Activated CD8-positive, alpha-beta memory T cell treated with anti-CD3 and anti-CD28 coated beads, Interleukin-2, amount 10 ng/mL, durations not matched to agents 7 days and 5 days (primary cell): ENCODE results near the gene ASTN2. TPM values are rescaled to one million over a fixed set of nuclear protein-coding genes. Genes with fewer than 3 reads are reported as not detected.

Experiments used
- ATAC-seq: fragments of 150-1000 bp; cut with Tn5 transposase; one replicate; pipeline ENCODE4 v1.10.0; 2021; ENCODE audit warnings: moderate library complexity
- CTCF ChIA-PET: fragments of 350-600 bp; sonication (Branson Sonifier 250); formaldehyde crosslinking; loops from one replicate; lab custom pipeline; 2021; ENCODE audit warnings: antibody characterized with exemption; lab: Charles Lee
- DNase-seq: peaks from one replicate; pipeline ENCODE4 v3.0.0-alpha.2; 2020
- H3K27ac Mint-ChIP-seq: one replicate; pipeline ENCODE4 v1.8.0; 2021; ENCODE audit warnings: mild to moderate bottlenecking, mixed read lengths
- H3K27me3 Mint-ChIP-seq: one replicate; pipeline ENCODE4 v1.8.0; 2021; ENCODE audit warnings: mixed read lengths
- H3K36me3 Mint-ChIP-seq: one replicate; pipeline ENCODE4 v1.8.0; 2021; ENCODE audit warnings: mild to moderate bottlenecking, mixed read lengths
- H3K4me1 Mint-ChIP-seq: one replicate; pipeline ENCODE4 v1.8.0; 2021; ENCODE audit warnings: mixed read lengths
- H3K4me3 Mint-ChIP-seq: one replicate; pipeline ENCODE4 v1.8.0; 2021; ENCODE audit warnings: mild to moderate bottlenecking, moderate library complexity, mixed read lengths
- H3K9me3 Mint-ChIP-seq: one replicate; pipeline ENCODE4 v1.8.0; 2022; ENCODE audit warnings: low read depth, mixed read lengths
- total RNA-seq, 2 experiments: library from RNA; stranded (reverse); gene quantifications; one replicate each; pipeline ENCODE4 v1.2.3, GENCODE V29; 2021

ASTN2 gene
- total RNA-seq, 2 experiments from 2014 or later = 4.0 to 5.4 TPM

- Mint-ChIP-seq H3K4me1 (no peaks in the 10 kb centered on the region), H3K36me3 (no peaks in the 10 kb centered on the region), H3K27me3 (no peaks in the 10 kb centered on the region), H3K9me3 (no peaks in the 10 kb centered on the region), H3K27ac (no peak overlapping the region), H3K4me3 (no peak overlapping the region)
- CTCF ChIA-PET = no interaction called here
- ATAC-seq (no peak), DNase-seq (no peak)
Measured at GRCh38 chr9:116809656-116810055, 605.2 kb downstream of the ASTN2 start.

GRCh38 chr9:116806075-116806474 is 608.8 kb downstream of the ASTN2 start:
- Mint-ChIP-seq H3K9me3 (no peaks in the 10 kb centered on the region), H3K27ac (no peak overlapping the region), H3K4me1 (no peaks in the 10 kb centered on the region), H3K27me3 (no peaks in the 10 kb centered on the region), H3K36me3 (no peaks in the 10 kb centered on the region), H3K4me3 (no peak overlapping the region)
- CTCF ChIA-PET = no interaction called here
- ATAC-seq (no peak), DNase-seq (no peak)

- CTCF ChIA-PET = no interaction called here
- no peak for DNase-seq
Measured at GRCh38 chr9:116800885-116801284, 614.0 kb downstream of the ASTN2 start.

GRCh38 chr9:116800074-116800473 is 614.8 kb downstream of the ASTN2 start:
- H3K4me1 Mint-ChIP-seq = no peaks in the 10 kb centered on the region
- no peaks in the 10 kb centered on the region for H3K36me3 Mint-ChIP-seq
- H3K27me3 Mint-ChIP-seq = no peaks in the 10 kb centered on the region
- DNase-seq (no peak), ATAC-seq (no peak)
- H3K4me3 Mint-ChIP-seq = no peak overlapping the region
- H3K9me3 Mint-ChIP-seq = no peaks in the 10 kb centered on the region
- CTCF ChIA-PET = no interaction called here
- H3K27ac Mint-ChIP-seq = no peak overlapping the region

More at GRCh38 chr9:116800885-116801284, 614.0 kb downstream of the ASTN2 start:
- no peak overlapping the region for H3K27ac Mint-ChIP-seq
- ATAC-seq = no peak
- H3K4me3 Mint-ChIP-seq = no peak overlapping the region
- H3K27me3 Mint-ChIP-seq = no peaks in the 10 kb centered on the region
- no peaks in the 10 kb centered on the region for H3K36me3 Mint-ChIP-seq
- H3K9me3 Mint-ChIP-seq = no peaks in the 10 kb centered on the region
- H3K4me1 Mint-ChIP-seq = no peaks in the 10 kb centered on the region

GRCh38 chr9:116798521-116798920 is 616.3 kb downstream of the ASTN2 start:
- no peak for ATAC-seq
- Mint-ChIP-seq H3K4me3 (no peak overlapping the region), H3K27me3 (no peaks in the 10 kb centered on the region), H3K9me3 (no peaks in the 10 kb centered on the region), H3K27ac (no peak overlapping the region), H3K4me1 (no peaks in the 10 kb centered on the region), H3K36me3 (no peaks in the 10 kb centered on the region)
- no peak for DNase-seq
- CTCF ChIA-PET = no interaction called here

- CTCF ChIA-PET = no interaction called here
- no peaks in the 10 kb centered on the region for H3K9me3 Mint-ChIP-seq
- no peaks in the 10 kb centered on the region for H3K27me3 Mint-ChIP-seq
- H3K27ac Mint-ChIP-seq = no peak overlapping the region
- no peak overlapping the region for H3K4me3 Mint-ChIP-seq
- H3K36me3 Mint-ChIP-seq = no peaks in the 10 kb centered on the region
- no peaks in the 10 kb centered on the region for H3K4me1 Mint-ChIP-seq
- no peak for DNase-seq
- no peak for ATAC-seq
Measured at GRCh38 chr9:116797276-116797675, 617.6 kb downstream of the ASTN2 start.

GRCh38 chr9:116796669-116797068 is 618.2 kb downstream of the ASTN2 start:
- Mint-ChIP-seq H3K9me3 (no peaks in the 10 kb centered on the region), H3K4me3 (no peak overlapping the region), H3K27ac (no peak overlapping the region), H3K27me3 (no peaks in the 10 kb centered on the region), H3K36me3 (no peaks in the 10 kb centered on the region), H3K4me1 (no peaks in the 10 kb centered on the region)
- DNase-seq (no peak), ATAC-seq (no peak)
- CTCF ChIA-PET = no interaction called here

- H3K27me3 Mint-ChIP-seq = no peaks in the 10 kb centered on the region
- ATAC-seq (no peak), DNase-seq (no peak)
- no peaks in the 10 kb centered on the region for H3K4me1 Mint-ChIP-seq
- no peaks in the 10 kb centered on the region for H3K36me3 Mint-ChIP-seq
- CTCF ChIA-PET = no interaction called here
- no peak overlapping the region for H3K27ac Mint-ChIP-seq
- no peak overlapping the region for H3K4me3 Mint-ChIP-seq
- no peaks in the 10 kb centered on the region for H3K9me3 Mint-ChIP-seq
Measured at GRCh38 chr9:116795821-116796220, 619.0 kb downstream of the ASTN2 start.

- no peaks in the 10 kb centered on the region for H3K27me3 Mint-ChIP-seq
- H3K36me3 Mint-ChIP-seq = no peaks in the 10 kb centered on the region
- no peaks in the 10 kb centered on the region for H3K4me1 Mint-ChIP-seq
- no peak overlapping the region for H3K27ac Mint-ChIP-seq
- DNase-seq = no peak
- no peak for ATAC-seq
- CTCF ChIA-PET = no interaction called here
- no peak overlapping the region for H3K4me3 Mint-ChIP-seq
- no peaks in the 10 kb centered on the region for H3K9me3 Mint-ChIP-seq
Measured at GRCh38 chr9:116792271-116792670, 622.6 kb downstream of the ASTN2 start.

- Mint-ChIP-seq H3K4me1 (no peaks in the 10 kb centered on the region), H3K4me3 (no peak overlapping the region), H3K36me3 (no peaks in the 10 kb centered on the region), H3K27me3 (no peaks in the 10 kb centered on the region), H3K9me3 (no peaks in the 10 kb centered on the region), H3K27ac (no peak overlapping the region)
- DNase-seq (no peak), ATAC-seq (no peak)
- CTCF ChIA-PET = no interaction called here
Measured at GRCh38 chr9:116791326-116791725, 623.5 kb downstream of the ASTN2 start.

GRCh38 chr9:116789081-116789480 is 625.8 kb downstream of the ASTN2 start:
- no peak for DNase-seq
- CTCF ChIA-PET = no interaction called here
- no peaks in the 10 kb centered on the region for H3K27me3 Mint-ChIP-seq
- ATAC-seq = no peak
- H3K27ac Mint-ChIP-seq = no peak overlapping the region
- no peak overlapping the region for H3K4me3 Mint-ChIP-seq
- H3K36me3 Mint-ChIP-seq = no peaks in the 10 kb centered on the region
- no peaks in the 10 kb centered on the region for H3K9me3 Mint-ChIP-seq
- H3K4me1 Mint-ChIP-seq = no peaks in the 10 kb centered on the region

- Mint-ChIP-seq H3K27ac (no peak overlapping the region), H3K4me1 (no peaks in the 10 kb centered on the region), H3K36me3 (no peaks in the 10 kb centered on the region), H3K27me3 (no peaks in the 10 kb centered on the region), H3K4me3 (no peak overlapping the region), H3K9me3 (no peaks in the 10 kb centered on the region)
- ATAC-seq (no peak), DNase-seq (no peak)
- CTCF ChIA-PET = no interaction called here
Measured at GRCh38 chr9:116786737-116787136, 628.1 kb downstream of the ASTN2 start.

GRCh38 chr9:116777116-116777515 is 637.7 kb downstream of the ASTN2 start:
- ATAC-seq = no peak
- no peak for DNase-seq

GRCh38 chr9:116774421-116775180 is 640.3 kb downstream of the ASTN2 start:
- H3K27me3 Mint-ChIP-seq = no peaks in the 10 kb centered on the region
- DNase-seq = no peak
- H3K4me1 Mint-ChIP-seq = no peaks in the 10 kb centered on the region
- H3K36me3 Mint-ChIP-seq = no peaks in the 10 kb centered on the region
- H3K9me3 Mint-ChIP-seq = no peaks in the 10 kb centered on the region
- no peak overlapping the region for H3K4me3 Mint-ChIP-seq
- no peak for ATAC-seq
- CTCF ChIA-PET = no interaction called here
- H3K27ac Mint-ChIP-seq = no peak overlapping the region

More at GRCh38 chr9:116777116-116777515, 637.7 kb downstream of the ASTN2 start:
- H3K27ac Mint-ChIP-seq = no peak overlapping the region
- no peaks in the 10 kb centered on the region for H3K9me3 Mint-ChIP-seq
- no peaks in the 10 kb centered on the region for H3K27me3 Mint-ChIP-seq
- H3K4me1 Mint-ChIP-seq = no peaks in the 10 kb centered on the region
- no peak overlapping the region for H3K4me3 Mint-ChIP-seq
- CTCF ChIA-PET = no interaction called here
- no peaks in the 10 kb centered on the region for H3K36me3 Mint-ChIP-seq
